Prostate gland (tissue), 2 donors: ENCODE results near the gene DNAJC6. TPM values are rescaled to one million over a fixed set of nuclear protein-coding genes. Genes with fewer than 3 reads are reported as not detected.

Source experiments
- DNase-seq: peaks from one replicate; pipeline ENCODE4 v3.0.0-alpha.2; 2019; ENCODE audit warnings: low spot score
- H3K27ac ChIP-seq, 2 donors: fragments of 200-600 bp; sonication (generic); 2 replicates each; pipeline ENCODE4 v1.5.1; 2017 to 2019
- H3K27me3 ChIP-seq: fragments of 200-600 bp; sonication (generic); replicated peaks from 2 replicates; pipeline ENCODE4 v1.5.1; 2019; ENCODE audit not compliant: insufficient read depth
- H3K36me3 ChIP-seq, 2 donors: fragments of 200-600 bp; sonication (generic); 1 replicate in 1 of 2; 2 replicates in 1 of 2; pipeline versions ENCODE4 v1.5.1 to v1.8.1; 2017 to 2019
- H3K4me1 ChIP-seq: fragments of 200-600 bp; sonication (generic); replicated peaks from 2 replicates; pipeline ENCODE4 v1.5.1; 2019
- H3K4me3 ChIP-seq, 2 donors: fragments of 200-600 bp; sonication (generic); 2 replicates each; pipeline ENCODE4 v1.5.1; 2017 to 2019
- H3K9me3 ChIP-seq: fragments of 200-600 bp; sonication (generic); 2 replicates; pipeline ENCODE4 v1.5.1; 2017
- POLR2A ChIP-seq: fragments of 450-650 bp; IDR thresholded peaks from one replicate; pipeline ENCODE4 v1.6.1; 2016; ENCODE audit warnings: antibody characterized with exemption, mild to moderate bottlenecking
- POLR2AphosphoS5 ChIP-seq: sonication (generic); formaldehyde crosslinking; IDR thresholded peaks from one replicate; pipeline ENCODE4 v1.6.1; 2017; ENCODE audit warnings: antibody characterized with exemption
- WGBS: methylation state at CpG from one replicate; pipeline ENCODE4 v1.1.5; 2018; 5-methylcytosine and 5-hydroxymethylcytosine counted together
- intact Hi-C: fragments of 100-400 bp; cut with DNase I; formaldehyde crosslinking; loops from one replicate; pipeline ENCODE4 v1.14.2; 2022
- total RNA-seq, 2 donors: library from RNA; depleted of rRNA; stranded (reverse); fragments of >200 nt; gene quantifications; one replicate each; pipeline ENCODE4 v1.1.0, GENCODE V29; 2016
- TF ChIP-seq, protein P1 (sequence below), 4 experiments: fragments of 200-600 bp in 2 of 4; fragments of 450-650 bp in 2 of 4; sonication (generic) in 2 of 4; IDR thresholded peaks; 1 replicate in 3 of 4; 2 replicates in 1 of 4; pipeline ENCODE4 v1.5.1; 2016 to 2019; ENCODE audit warnings: antibody characterized with exemption in 4 of 4, mild to moderate bottlenecking in 2 of 4, moderate library complexity in 2 of 4

Gene DNAJC6
- total RNA-seq, 2 donors from 2014 or later, result 1.4 to 3.5 TPM

DNA sequence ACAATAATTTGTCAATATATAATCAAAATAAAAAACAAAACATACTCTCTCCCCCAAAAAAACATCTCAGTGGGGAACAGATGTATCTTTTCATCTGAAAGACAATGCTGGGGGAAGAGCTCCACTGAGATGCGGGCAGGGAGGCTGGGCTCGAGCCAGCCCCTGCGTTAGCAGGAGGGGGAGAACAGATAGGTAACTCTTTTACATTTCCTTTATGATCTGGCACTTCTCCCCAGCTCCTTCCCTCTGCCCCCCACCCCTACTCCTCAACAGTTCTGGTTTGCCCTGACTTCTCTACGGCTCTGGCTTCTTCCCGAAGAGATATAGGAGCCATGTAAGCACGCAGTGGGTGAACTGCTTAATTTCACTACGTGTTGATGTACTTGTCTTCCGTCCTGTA lies 123.6 kb downstream of the DNAJC6 start:
- Histone ChIP-seq H3K36me3 (no peaks in the 10 kb centered on the region), H3K4me3 (no peak overlapping the region), H3K27ac (no peak overlapping the region), H3K4me1 (no peaks in the 10 kb centered on the region), H3K9me3 (no peaks in the 10 kb centered on the region), H3K27me3 (no peaks in the 10 kb centered on the region)
- TF ChIP-seq, protein P1, sequence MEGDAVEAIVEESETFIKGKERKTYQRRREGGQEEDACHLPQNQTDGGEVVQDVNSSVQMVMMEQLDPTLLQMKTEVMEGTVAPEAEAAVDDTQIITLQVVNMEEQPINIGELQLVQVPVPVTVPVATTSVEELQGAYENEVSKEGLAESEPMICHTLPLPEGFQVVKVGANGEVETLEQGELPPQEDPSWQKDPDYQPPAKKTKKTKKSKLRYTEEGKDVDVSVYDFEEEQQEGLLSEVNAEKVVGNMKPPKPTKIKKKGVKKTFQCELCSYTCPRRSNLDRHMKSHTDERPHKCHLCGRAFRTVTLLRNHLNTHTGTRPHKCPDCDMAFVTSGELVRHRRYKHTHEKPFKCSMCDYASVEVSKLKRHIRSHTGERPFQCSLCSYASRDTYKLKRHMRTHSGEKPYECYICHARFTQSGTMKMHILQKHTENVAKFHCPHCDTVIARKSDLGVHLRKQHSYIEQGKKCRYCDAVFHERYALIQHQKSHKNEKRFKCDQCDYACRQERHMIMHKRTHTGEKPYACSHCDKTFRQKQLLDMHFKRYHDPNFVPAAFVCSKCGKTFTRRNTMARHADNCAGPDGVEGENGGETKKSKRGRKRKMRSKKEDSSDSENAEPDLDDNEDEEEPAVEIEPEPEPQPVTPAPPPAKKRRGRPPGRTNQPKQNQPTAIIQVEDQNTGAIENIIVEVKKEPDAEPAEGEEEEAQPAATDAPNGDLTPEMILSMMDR (IDR thresholded peaks at IDR 0.05), result no peak
- no peak for TF ChIP-seq POLR2A
- intact Hi-C loops, result loop anchor here (5.0 kb wide), 1 partner anchor 254 kb away; no protein-coding TSS in a partner anchor
- no peak for DNase-seq
- WGBS, result 76% methylated on average over 8 of the region's 8 CpGs

DNA sequence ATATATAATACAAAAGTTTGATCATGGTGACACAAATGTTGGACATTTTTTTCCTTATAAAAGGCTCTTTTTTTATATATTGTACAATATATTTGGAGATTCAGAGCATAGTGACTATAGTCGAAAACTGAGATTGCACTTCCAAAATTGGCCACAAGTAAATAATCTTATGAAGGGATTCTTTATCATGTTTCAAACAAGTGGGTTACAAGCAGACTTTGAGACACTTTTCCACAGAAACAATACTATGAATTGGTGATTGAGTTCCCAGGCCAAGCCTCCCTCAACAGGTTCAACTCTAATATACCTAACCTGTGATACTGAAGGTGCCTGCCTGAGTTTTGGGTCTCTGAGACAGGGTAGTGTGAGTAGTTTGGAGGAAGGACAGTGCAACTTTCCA lies 124.9 kb downstream of the DNAJC6 start:
- Histone ChIP-seq H3K27me3 (no peaks in the 10 kb centered on the region), H3K9me3 (no peaks in the 10 kb centered on the region), H3K27ac (no peak overlapping the region), H3K36me3 (no peaks in the 10 kb centered on the region), H3K4me3 (no peak overlapping the region), H3K4me1 (no peaks in the 10 kb centered on the region)
- DNase-seq, result no peak
- WGBS, result 97% methylated on average over 1 of the region's 1 CpG
- TF ChIP-seq POLR2AphosphoS5 (no peak), POLR2A (no peak)
- TF ChIP-seq, protein P1 (IDR thresholded peaks at IDR 0.05), result peak in 1 of 4 experiments; percentile 22
- intact Hi-C loops, result loop anchor here (5.0 kb wide), 1 partner anchor 253 kb away; no protein-coding TSS in a partner anchor

DNA sequence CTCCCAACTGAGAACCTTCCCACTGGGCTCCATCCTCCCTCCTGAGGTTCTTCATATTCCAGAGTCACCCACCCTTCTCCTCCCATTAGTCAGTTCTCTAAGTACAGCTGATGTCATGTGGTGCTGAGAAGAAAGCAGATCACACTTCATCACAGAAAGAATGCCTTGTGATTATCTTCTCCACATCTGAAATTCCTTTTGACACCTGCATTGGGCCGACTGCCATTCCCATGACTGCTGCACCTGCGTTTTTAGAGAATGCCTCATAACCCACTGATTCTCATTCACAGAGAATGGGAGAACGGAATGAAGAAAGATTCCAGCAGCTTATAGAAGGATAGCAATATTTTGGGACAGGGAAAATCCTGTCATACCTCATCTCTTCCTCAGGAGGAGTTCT lies 125.4 kb downstream of the DNAJC6 start:
- WGBS, result 59% methylated on average over 3 of the region's 3 CpGs
- no peak overlapping the region for H3K4me3 ChIP-seq
- TF ChIP-seq POLR2AphosphoS5 (no peak), POLR2A (no peak)
- TF ChIP-seq, protein P1 (IDR thresholded peaks at IDR 0.05), result no peak
- no peak for DNase-seq
- H3K4me1 ChIP-seq, result no peaks in the 10 kb centered on the region
- H3K36me3 ChIP-seq, result no peaks in the 10 kb centered on the region
- intact Hi-C loops, result loop anchor here (5.0 kb wide), 1 partner anchor 253 kb away; no protein-coding TSS in a partner anchor
- no peaks in the 10 kb centered on the region for H3K9me3 ChIP-seq
- H3K27ac ChIP-seq, result no peak overlapping the region
- no peaks in the 10 kb centered on the region for H3K27me3 ChIP-seq

DNA sequence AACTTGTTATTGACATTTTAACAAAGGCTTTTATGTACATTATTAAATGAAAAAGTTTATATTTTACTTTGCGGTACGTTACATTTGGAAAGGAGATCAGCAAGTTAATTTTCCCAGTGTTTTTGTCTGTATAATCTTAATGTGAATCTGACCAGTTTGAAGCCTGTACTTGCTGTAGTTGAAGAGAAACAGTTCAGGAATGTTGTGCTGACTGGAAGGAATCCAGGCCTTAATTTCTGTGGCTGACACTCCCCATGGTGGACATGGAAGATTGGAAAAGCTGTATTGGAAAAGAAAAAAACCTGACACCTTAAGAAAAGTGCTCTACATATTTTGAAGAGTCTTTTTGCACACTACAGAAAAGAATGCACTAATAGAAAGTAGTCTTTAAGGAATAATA lies 126.6 kb downstream of the DNAJC6 start:
- intact Hi-C loops, result no loop called here
- Histone ChIP-seq H3K36me3 (no peaks in the 10 kb centered on the region), H3K27ac (no peak overlapping the region), H3K9me3 (no peaks in the 10 kb centered on the region), H3K27me3 (no peaks in the 10 kb centered on the region), H3K4me1 (no peaks in the 10 kb centered on the region), H3K4me3 (no peak overlapping the region)
- TF ChIP-seq POLR2A (no peak), POLR2AphosphoS5 (no peak)
- TF ChIP-seq, protein P1 (IDR thresholded peaks at IDR 0.05), result no peak
- no peak for DNase-seq
- 14% methylated on average over 2 of the region's 2 CpGs for WGBS

DNA sequence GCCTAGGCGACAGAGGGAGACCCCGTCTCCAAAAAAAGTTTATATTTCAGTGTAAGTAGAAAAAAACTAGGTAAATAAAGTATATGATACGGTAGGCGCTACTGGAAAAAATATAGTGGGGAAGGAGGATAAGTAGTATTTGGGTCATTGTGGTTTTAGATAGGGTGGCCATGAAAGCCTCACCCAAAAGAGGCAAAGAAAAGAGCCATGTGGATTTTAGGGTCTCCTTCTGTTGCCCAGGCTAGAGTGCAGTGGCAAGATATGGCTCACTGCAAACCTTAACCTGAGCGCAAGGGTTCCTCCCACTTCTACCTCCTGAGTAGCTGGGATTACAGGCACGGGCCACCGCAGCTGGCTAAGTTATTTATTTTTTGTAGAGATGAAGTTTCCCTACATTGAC lies 128.3 kb downstream of the DNAJC6 start:
- WGBS, result 88% methylated on average over 7 of the region's 7 CpGs
- Histone ChIP-seq H3K27me3 (no peaks in the 10 kb centered on the region), H3K4me3 (no peak overlapping the region), H3K27ac (no peak overlapping the region), H3K36me3 (no peaks in the 10 kb centered on the region), H3K4me1 (no peaks in the 10 kb centered on the region), H3K9me3 (no peaks in the 10 kb centered on the region)
- no peak for TF ChIP-seq POLR2A
- TF ChIP-seq POLR2AphosphoS5, result no peak
- TF ChIP-seq, protein P1 (IDR thresholded peaks at IDR 0.05), result no peak
- intact Hi-C loops, result no loop called here
- DNase-seq, result no peak
